Measurements from ENCODE around the gene TVP23C.
"Not testable (repeated sequence)": the region's sequence is repeated elsewhere in the genome, so short reads cannot be mapped to it uniquely, and the experiment has no call there.

TVP23C gene

GRCh38 chr17:15526292-15527218, 36.7 kb downstream of the TVP23C start:
- not testable (repeated sequence) for DNase-seq (ENCODE audit: extremely low read depth in 1 of 2, low read depth in 1 of 2)

- not testable (repeated sequence) for DNase-seq (ENCODE audit: extremely low read depth in 1 of 2, low read depth in 1 of 2)
These were observed 38.0 kb downstream of the TVP23C start for GRCh38 chr17:15524990-15525985.

- no peak for DNase-seq (ENCODE audit: extremely low read depth in 1 of 2, low read depth in 1 of 2)
These were observed 47.1 kb downstream of the TVP23C start for GRCh38 chr17:15516150-15516549.

- DNase-seq (ENCODE audit: extremely low read depth in 1 of 2, low read depth in 1 of 2): no peak
These were observed 48.8 kb downstream of the TVP23C start for GRCh38 chr17:15514469-15514868.

- DNase-seq (ENCODE audit: extremely low read depth in 1 of 2, low read depth in 1 of 2): no peak
These were observed 49.3 kb downstream of the TVP23C start for GRCh38 chr17:15513856-15514459.

- DNase-seq (ENCODE audit: extremely low read depth in 1 of 2, low read depth in 1 of 2): no peak
These were observed 50.1 kb downstream of the TVP23C start for GRCh38 chr17:15513058-15513791.

- no peak for DNase-seq (ENCODE audit: extremely low read depth in 1 of 2, low read depth in 1 of 2)
These were observed 51.1 kb downstream of the TVP23C start for GRCh38 chr17:15512071-15512709.

- DNase-seq (ENCODE audit: extremely low read depth in 1 of 2, low read depth in 1 of 2): no peak
These were observed 52.1 kb downstream of the TVP23C start for GRCh38 chr17:15511142-15511541.

- DNase-seq (ENCODE audit: extremely low read depth in 1 of 2, low read depth in 1 of 2): no peak
These were observed 52.9 kb downstream of the TVP23C start for GRCh38 chr17:15510361-15510760.

- no peak for DNase-seq (ENCODE audit: extremely low read depth in 1 of 2, low read depth in 1 of 2)
These were observed 54.2 kb downstream of the TVP23C start for GRCh38 chr17:15509095-15509494.

GRCh38 chr17:15508466-15508865, 54.8 kb downstream of the TVP23C start:
- DNase-seq (ENCODE audit: extremely low read depth in 1 of 2, low read depth in 1 of 2): no peak

GRCh38 chr17:15507896-15508295, 55.4 kb downstream of the TVP23C start:
- no peak for DNase-seq (ENCODE audit: extremely low read depth in 1 of 2, low read depth in 1 of 2)

- DNase-seq (ENCODE audit: extremely low read depth in 1 of 2, low read depth in 1 of 2): no peak
These were observed 56.3 kb downstream of the TVP23C start for GRCh38 chr17:15507001-15507400.

- DNase-seq (ENCODE audit: extremely low read depth in 1 of 2, low read depth in 1 of 2): not testable (repeated sequence)
These were observed 57.6 kb downstream of the TVP23C start for GRCh38 chr17:15505708-15506107.

GRCh38 chr17:15503731-15504130, 59.6 kb downstream of the TVP23C start:
- no peak for DNase-seq (ENCODE audit: extremely low read depth in 1 of 2, low read depth in 1 of 2)

GRCh38 chr17:15502369-15503112, 60.7 kb downstream of the TVP23C start:
- DNase-seq (ENCODE audit: extremely low read depth in 1 of 2, low read depth in 1 of 2): peak; percentile 55 to 63

GRCh38 chr17:15501793-15502192, 61.5 kb downstream of the TVP23C start:
- no peak for DNase-seq (ENCODE audit: extremely low read depth in 1 of 2, low read depth in 1 of 2)

- no peak for DNase-seq (ENCODE audit: extremely low read depth in 1 of 2, low read depth in 1 of 2)
These were observed 62.0 kb downstream of the TVP23C start for GRCh38 chr17:15501282-15501681.

- DNase-seq (ENCODE audit: extremely low read depth in 1 of 2, low read depth in 1 of 2): no peak
These were observed 65.2 kb downstream of the TVP23C start for GRCh38 chr17:15498107-15498506.

Measured in stimulated activated CD8-positive, alpha-beta memory T cell treated with anti-CD3 and anti-CD28 coated beads, Interleukin-7, amount 100 ng/mL, for 48 hours (primary cell).